A549 (cell line): ENCODE measurements around the gene DPEP3. TPM values are rescaled to one million over a fixed set of nuclear protein-coding genes. Genes with fewer than 3 reads are reported as not detected.

Experiments used
- ATAC-seq, 2 experiments: fragments of 200-7000 bp in 1 of 2; fragments of >200 bp in 1 of 2; cut with Nextera tagmentation in 1 of 2; cut with Tn5 transposase in 1 of 2; 3 replicates each; pipeline versions ENCODE4 v1.8.0 to v1.9.1; 2018 to 2020; ENCODE audit warnings: mild to moderate bottlenecking in 1 of 2, moderate library complexity in 1 of 2
- CTCF ChIA-PET: fragments of 300-600 bp; sonication (Branson Sonifier 250); formaldehyde crosslinking; extraction: SDS; loops from one replicate; lab custom pipeline; 2021; ENCODE audit warnings: antibody characterized with exemption, inconsistent platforms; lab: Yijun Ruan, JAX
- POLR2A ChIA-PET: fragments of 350-600 bp; formaldehyde crosslinking; extraction: SDS; loops from one replicate; lab custom pipeline; 2021; ENCODE audit warnings: antibody characterized with exemption, inconsistent platforms; lab: Yijun Ruan, JAX
- DNase-seq, 2 experiments: peaks; one replicate each; pipeline versions ENCODE4 v3.0.0 to v3.0.0-alpha.2; 2011 to 2016; ENCODE audit warnings: low read depth in 1 of 2, low spot score in 1 of 2
- FAIRE-seq: peaks from 2 replicates; lab custom pipeline; 2011; peaks lifted over from hg19 to GRCh38; lab: Jason Lieb, UNC
- H3K27ac ChIP-seq, 2 experiments: fragments of >200 bp; sonication (Bioruptor Twin); formaldehyde crosslinking; 3 replicates each; pipeline ENCODE4 v1.5.1; 2016 to 2017
- H3K4me1 ChIP-seq: fragments of >200 bp; sonication (Bioruptor Twin); formaldehyde crosslinking; 3 replicates; pipeline ENCODE4 v1.6.1; 2016
- H3K4me2 ChIP-seq: fragments of >200 bp; sonication (Bioruptor Twin); formaldehyde crosslinking; 3 replicates; pipeline ENCODE4 v1.6.1; 2016
- H3K4me3 ChIP-seq: fragments of >200 bp; sonication (Bioruptor Twin); formaldehyde crosslinking; 3 replicates; pipeline ENCODE4 v1.5.1; 2016
- H3K9me3 ChIP-seq: fragments of >200 bp; sonication (Bioruptor Twin); formaldehyde crosslinking; 3 replicates; pipeline ENCODE4 v1.6.1; 2016
- BHLHE40 ChIP-seq: IDR thresholded peaks from 2 replicates; pipeline ENCODE4 v1.6.1; 2012; ENCODE audit warnings: low read depth, low read length, inconsistent platforms
- CEBPB ChIP-seq, 2 experiments: fragments of >200 bp in 1 of 2; sonication (Bioruptor Twin) in 1 of 2; formaldehyde crosslinking in 1 of 2; IDR thresholded peaks; 2 replicates each; pipeline ENCODE4 v1.6.1; 2012 to 2016
- E2F6 ChIP-seq: IDR thresholded peaks from 2 replicates; pipeline ENCODE4 v1.6.1; 2012; ENCODE audit warnings: low read depth, borderline replicate concordance
- EHF ChIP-seq: fragments of 250-450 bp; sonication (Bioruptor Pico); IDR thresholded peaks from 2 replicates; pipeline ENCODE4 v1.5.0; 2020; ENCODE audit warnings: mild to moderate bottlenecking
- HDAC2 ChIP-seq: fragments of 200-600 bp; sonication (generic); IDR thresholded peaks from 2 replicates; pipeline ENCODE4 v1.6.1; 2016
- HEYL ChIP-seq: fragments of 250-450 bp; sonication (Bioruptor Pico); IDR thresholded peaks from 2 replicates; pipeline ENCODE4 v1.8.0; 2021; ENCODE audit warnings: mild to moderate bottlenecking, moderate library complexity
- HOXA7 ChIP-seq: fragments of 250-450 bp; sonication (Bioruptor Pico); IDR thresholded peaks from 2 replicates; pipeline ENCODE4 v1.5.0; 2020; ENCODE audit warnings: mild to moderate bottlenecking, moderate library complexity
- HOXB5 ChIP-seq: fragments of 250-450 bp; sonication (Bioruptor Pico); IDR thresholded peaks from 2 replicates; pipeline ENCODE4 v1.5.0; 2020; ENCODE audit warnings: mild to moderate bottlenecking, moderate library complexity
- JUN ChIP-seq, 2 experiments: fragments of >200 bp; sonication (Bioruptor Twin); formaldehyde crosslinking; IDR thresholded peaks; 2 replicates in 1 of 2; 3 replicates in 1 of 2; pipeline ENCODE4 v1.6.1; 2016 to 2017
- KDM1A ChIP-seq: fragments of 200-600 bp; sonication (generic); IDR thresholded peaks from 2 replicates; pipeline ENCODE4 v1.6.1; 2016; ENCODE audit warnings: low read depth, mild to moderate bottlenecking
- MAZ ChIP-seq: fragments of 150-350 bp; IDR thresholded peaks from 2 replicates; pipeline ENCODE4 v1.6.1; 2014; ENCODE audit warnings: antibody characterized with exemption, low read depth, low read length, borderline replicate concordance
- MYC ChIP-seq: IDR thresholded peaks from 2 replicates; pipeline ENCODE4 v1.6.1; 2012; ENCODE audit warnings: mild to moderate bottlenecking, inconsistent platforms, low read length, improper control_type of control experiment, borderline replicate concordance
- NFE2L2 ChIP-seq: fragments of 150-350 bp; conservative IDR thresholded peaks from 2 replicates; pipeline ENCODE4 v1.6.1; 2014; ENCODE audit warnings: low read length
- NR3C1 ChIP-seq: fragments of >200 bp; sonication (Bioruptor Twin); formaldehyde crosslinking; IDR thresholded peaks from 3 replicates; pipeline ENCODE4 v1.6.1; 2017
- PHF8 ChIP-seq: fragments of 200-600 bp; sonication (generic); IDR thresholded peaks from 2 replicates; pipeline ENCODE4 v1.6.1; 2016; ENCODE audit warnings: low read depth, mild to moderate bottlenecking, antibody characterized with exemption, moderate library complexity, borderline replicate concordance
- POLR2A ChIP-seq: IDR thresholded peaks from 2 replicates; pipeline ENCODE4 v1.6.1; 2012; ENCODE audit warnings: mild to moderate bottlenecking, low read length
- POLR2AphosphoS2 ChIP-seq: conservative IDR thresholded peaks from 2 replicates; pipeline ENCODE4 v1.6.1; 2012; ENCODE audit warnings: low read length, improper control_type of control experiment, inconsistent platforms
- RAD21 ChIP-seq, 2 experiments: fragments of >200 bp in 1 of 2; sonication (Bioruptor Twin) in 1 of 2; formaldehyde crosslinking in 1 of 2; IDR thresholded peaks in 1 of 2; conservative IDR thresholded peaks in 1 of 2; 2 replicates in 1 of 2; 3 replicates in 1 of 2; pipeline ENCODE4 v1.6.1; 2012 to 2018; ENCODE audit warnings: inconsistent platforms in 1 of 2
- RNF2 ChIP-seq: fragments of 200-600 bp; sonication (generic); IDR thresholded peaks from 2 replicates; pipeline ENCODE4 v1.6.1; 2016; ENCODE audit warnings: low read depth, mild to moderate bottlenecking, antibody characterized with exemption, moderate library complexity, borderline replicate concordance
- SREBF2 ChIP-seq: fragments of 450-650 bp; IDR thresholded peaks from 2 replicates; pipeline ENCODE4 v1.6.1; 2014; ENCODE audit warnings: mild to moderate bottlenecking, moderate library complexity
- ZFP36 ChIP-seq: fragments of 450-650 bp; IDR thresholded peaks from 2 replicates; pipeline ENCODE4 v1.6.1; 2014; ENCODE audit warnings: borderline replicate concordance; ENCODE audit not compliant: partially characterized antibody
- ZNF302 ChIP-seq: fragments of 250-450 bp; sonication (Bioruptor Pico); IDR thresholded peaks from 2 replicates; pipeline ENCODE4 v1.9.0; 2021; ENCODE audit warnings: inconsistent platforms, mild to moderate bottlenecking, moderate library complexity
- ZSCAN20 ChIP-seq: fragments of 250-450 bp; sonication (Bioruptor Pico); IDR thresholded peaks from 2 replicates; pipeline ENCODE4 v1.8.0; 2022; ENCODE audit warnings: mild to moderate bottlenecking, moderate library complexity
- WGBS: methylation state at CpG from one replicate; pipeline ENCODE4 v1.1.6; 2017; ENCODE audit errors: missing lambda C conversion rate; 5-methylcytosine and 5-hydroxymethylcytosine counted together
- polyA plus RNA-seq, 4 experiments: library from polyadenylated mRNA; depleted of rRNA in 3 of 4; stranded (reverse); fragments of >200 nt; fragmentation: RNase III in 1 of 4; extraction: RNeasy Plus Mini Kit Qiagen cat#74134 plus additional on column Dnase treatment in 1 of 4; gene quantifications; 2 replicates in 3 of 4; 3 replicates in 1 of 4; pipeline ENCODE4 v1.2.3, GENCODE V29; 2011 to 2017
- TF ChIP-seq, protein P1 (sequence below): fragments of >200 bp; sonication (Bioruptor Twin); formaldehyde crosslinking; IDR thresholded peaks from 3 replicates; pipeline ENCODE4 v1.6.1; 2016
- TF ChIP-seq, protein P2 (sequence below): IDR thresholded peaks from 2 replicates; pipeline ENCODE4 v1.6.1; 2012
- TF ChIP-seq, protein P3 (sequence below): fragments of >200 bp; sonication (Bioruptor Twin); formaldehyde crosslinking; IDR thresholded peaks from 3 replicates; pipeline ENCODE4 v1.5.1; 2016

Gene DPEP3
- polyA plus RNA-seq, 2 of the 4 experiments (the other 2 are of a cell fraction) = not detected

GRCh38 chr16:67966549-67967182 lies 13.6 kb downstream of the DPEP3 start (continued):
- TF ChIP-seq, protein P1, sequence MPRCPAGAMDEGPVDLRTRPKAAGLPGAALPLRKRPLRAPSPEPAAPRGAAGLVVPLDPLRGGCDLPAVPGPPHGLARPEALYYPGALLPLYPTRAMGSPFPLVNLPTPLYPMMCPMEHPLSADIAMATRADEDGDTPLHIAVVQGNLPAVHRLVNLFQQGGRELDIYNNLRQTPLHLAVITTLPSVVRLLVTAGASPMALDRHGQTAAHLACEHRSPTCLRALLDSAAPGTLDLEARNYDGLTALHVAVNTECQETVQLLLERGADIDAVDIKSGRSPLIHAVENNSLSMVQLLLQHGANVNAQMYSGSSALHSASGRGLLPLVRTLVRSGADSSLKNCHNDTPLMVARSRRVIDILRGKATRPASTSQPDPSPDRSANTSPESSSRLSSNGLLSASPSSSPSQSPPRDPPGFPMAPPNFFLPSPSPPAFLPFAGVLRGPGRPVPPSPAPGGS = no peak
- TF ChIP-seq CEBPB (IDR thresholded peaks at IDR 0.05) = no peak
- no peak for TF ChIP-seq E2F6
- no peak for TF ChIP-seq MYC

GRCh38 chr16:67965668-67966548 lies 14.4 kb downstream of the DPEP3 start:
- Histone ChIP-seq H3K4me1 (peaks cover 25% of the 10 kb centered on the region), H3K27ac (peak overlapping the region; percentile 58 to 95), H3K4me2 (peak overlapping the region; percentile 89), H3K9me3 (no peaks in the 10 kb centered on the region), H3K4me3 (peak overlapping the region; percentile 4; the same call in 1 of the 3 replicates)
- FAIRE-seq = no peak
- CTCF ChIA-PET = interaction anchor here (0.7 to 1.6 kb wide), 8 partner anchors 11 to 150 kb away, joined by 3 to 11 read pairs (median 4); partner anchors contain the start of genes CTRL and PSMB10
- TF ChIP-seq POLR2AphosphoS2 (no peak), KDM1A (no peak), JUN (IDR thresholded peaks at IDR 0.05) (no peak), ZNF302 (CRISPR knock-in tag) (no peak), RAD21 (conservative IDR thresholded peaks at IDR 0.05 in 1 of 2, IDR thresholded peaks at IDR 0.05 in 1 of 2) (no peak), ZFP36 (no peak), POLR2A (no peak), HOXB5 (CRISPR knock-in tag) (no peak), NR3C1 (no peak)
- TF ChIP-seq, protein P2, sequence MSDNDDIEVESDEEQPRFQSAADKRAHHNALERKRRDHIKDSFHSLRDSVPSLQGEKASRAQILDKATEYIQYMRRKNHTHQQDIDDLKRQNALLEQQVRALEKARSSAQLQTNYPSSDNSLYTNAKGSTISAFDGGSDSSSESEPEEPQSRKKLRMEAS = no peak
- WGBS = 85% methylated on average over 11 of the region's 11 CpGs
- POLR2A ChIA-PET = no interaction called here
- no peak for ATAC-seq
- no peak for DNase-seq

DNA sequence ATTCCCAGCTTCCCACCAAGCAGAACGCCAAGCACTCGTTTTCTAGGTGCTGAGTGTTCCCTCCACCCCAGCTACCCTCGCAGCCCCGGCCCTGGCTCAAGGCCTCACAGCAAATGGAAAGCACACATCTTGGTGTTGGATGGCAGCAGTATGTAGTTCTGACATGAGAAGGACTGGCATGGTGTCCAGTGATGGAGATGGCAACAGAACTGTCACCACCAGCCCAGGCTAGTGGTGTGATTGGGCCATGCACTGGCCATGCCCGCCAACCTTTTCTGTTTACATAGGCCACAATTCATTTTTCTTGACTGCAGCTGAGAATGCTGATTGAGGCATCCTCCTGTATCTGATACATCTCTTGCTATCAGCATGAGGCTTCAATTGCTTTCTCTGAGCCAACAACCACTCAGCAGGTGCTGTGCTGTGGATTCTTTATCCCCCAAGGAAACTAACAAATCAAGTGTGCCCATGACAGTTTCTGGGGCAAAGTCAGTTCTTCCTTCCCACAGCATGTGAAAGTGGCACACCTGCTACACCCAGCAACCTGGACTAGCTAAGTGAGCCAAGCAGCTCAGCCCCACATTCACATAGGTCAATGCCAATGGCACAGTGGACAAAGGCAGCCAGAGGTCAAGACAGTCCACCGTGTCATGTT lies 15.7 kb downstream of the DPEP3 start:
- H3K9me3 ChIP-seq = no peaks in the 10 kb centered on the region
- TF ChIP-seq, protein P3, sequence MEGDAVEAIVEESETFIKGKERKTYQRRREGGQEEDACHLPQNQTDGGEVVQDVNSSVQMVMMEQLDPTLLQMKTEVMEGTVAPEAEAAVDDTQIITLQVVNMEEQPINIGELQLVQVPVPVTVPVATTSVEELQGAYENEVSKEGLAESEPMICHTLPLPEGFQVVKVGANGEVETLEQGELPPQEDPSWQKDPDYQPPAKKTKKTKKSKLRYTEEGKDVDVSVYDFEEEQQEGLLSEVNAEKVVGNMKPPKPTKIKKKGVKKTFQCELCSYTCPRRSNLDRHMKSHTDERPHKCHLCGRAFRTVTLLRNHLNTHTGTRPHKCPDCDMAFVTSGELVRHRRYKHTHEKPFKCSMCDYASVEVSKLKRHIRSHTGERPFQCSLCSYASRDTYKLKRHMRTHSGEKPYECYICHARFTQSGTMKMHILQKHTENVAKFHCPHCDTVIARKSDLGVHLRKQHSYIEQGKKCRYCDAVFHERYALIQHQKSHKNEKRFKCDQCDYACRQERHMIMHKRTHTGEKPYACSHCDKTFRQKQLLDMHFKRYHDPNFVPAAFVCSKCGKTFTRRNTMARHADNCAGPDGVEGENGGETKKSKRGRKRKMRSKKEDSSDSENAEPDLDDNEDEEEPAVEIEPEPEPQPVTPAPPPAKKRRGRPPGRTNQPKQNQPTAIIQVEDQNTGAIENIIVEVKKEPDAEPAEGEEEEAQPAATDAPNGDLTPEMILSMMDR = no peak
- TF ChIP-seq BHLHE40 = no peak
- no peak for TF ChIP-seq MAZ
- TF ChIP-seq RNF2 = no peak
- no peak for TF ChIP-seq EHF
- no peak for TF ChIP-seq NFE2L2
- no peak for TF ChIP-seq HDAC2
- no peak for TF ChIP-seq POLR2A
- no peak for TF ChIP-seq SREBF2
- TF ChIP-seq ZSCAN20 (CRISPR knock-in tag) = no peak
- no peak for TF ChIP-seq POLR2AphosphoS2
- TF ChIP-seq, protein P2 = no peak
- TF ChIP-seq PHF8 = no peak
- TF ChIP-seq RAD21 (conservative IDR thresholded peaks at IDR 0.05 in 1 of 2, IDR thresholded peaks at IDR 0.05 in 1 of 2) = no peak
- TF ChIP-seq HEYL (CRISPR knock-in tag) = no peak
- no peak for TF ChIP-seq HOXA7 (CRISPR knock-in tag)
- DNase-seq (no peak), ATAC-seq (no peak), FAIRE-seq (no peak)
- H3K4me3 ChIP-seq = no peak overlapping the region
- H3K4me1 ChIP-seq = peaks cover 25% of the 10 kb centered on the region
- ChIA-PET CTCF (interaction anchor here (1.2 to 1.3 kb wide), 2 partner anchors 22 to 148 kb away, joined by 4 to 5 read pairs; no protein-coding TSS in a partner anchor), POLR2A (no interaction called here)
- H3K27ac ChIP-seq = no peak overlapping the region
- 88% methylated on average over 6 of the region's 6 CpGs for WGBS
- H3K4me2 ChIP-seq = no peak overlapping the region
